ENCODE measurements around the gene TMEM255B.
A peak's percentile ranks its signal among the peaks of the same experiment; 100 is the strongest.
"Not testable (repeated sequence)": the region's sequence is repeated elsewhere in the genome, so short reads cannot be mapped to it uniquely, and the experiment has no call there.

Gene TMEM255B

GRCh38 chr13:113734099-113734825 lies 24.8 kb upstream of the TMEM255B start:
- DNase-seq: no peak

- DNase-seq: no peak
Measured at GRCh38 chr13:113734826-113735125, 24.2 kb upstream of the TMEM255B start.

- DNase-seq: no peak
Measured at GRCh38 chr13:113735194-113735593, 23.8 kb upstream of the TMEM255B start.

- no peak for DNase-seq
Measured at GRCh38 chr13:113735750-113736149, 23.3 kb upstream of the TMEM255B start.

GRCh38 chr13:113736258-113736731 lies 22.7 kb upstream of the TMEM255B start:
- DNase-seq: no peak

- DNase-seq: no peak
Measured at GRCh38 chr13:113737803-113738202, 21.2 kb upstream of the TMEM255B start.

- DNase-seq: no peak
Measured at GRCh38 chr13:113739527-113740285, 19.3 kb upstream of the TMEM255B start.

- no peak for DNase-seq
Measured at GRCh38 chr13:113740286-113740556, 18.8 kb upstream of the TMEM255B start.

- DNase-seq: no peak
Measured at GRCh38 chr13:113740661-113741060, 18.4 kb upstream of the TMEM255B start.

GRCh38 chr13:113741191-113741668 lies 17.8 kb upstream of the TMEM255B start:
- DNase-seq: no peak

- DNase-seq: peak in 3 of 56 donors; percentile 32 to 52 (median 35)
Measured at GRCh38 chr13:113742000-113742441, 17.0 kb upstream of the TMEM255B start.

- DNase-seq: no peak
Measured at GRCh38 chr13:113742445-113743120, 16.4 kb upstream of the TMEM255B start.

GRCh38 chr13:113743366-113744195 lies 15.4 kb upstream of the TMEM255B start:
- DNase-seq: no peak

GRCh38 chr13:113744197-113745000 lies 14.6 kb upstream of the TMEM255B start:
- DNase-seq: no peak

- no peak for DNase-seq
Measured at GRCh38 chr13:113745059-113745458, 14.0 kb upstream of the TMEM255B start.

GRCh38 chr13:113745500-113746142 lies 13.4 kb upstream of the TMEM255B start:
- not testable (repeated sequence) for DNase-seq

GRCh38 chr13:113746143-113746525 lies 12.9 kb upstream of the TMEM255B start:
- DNase-seq: no peak

GRCh38 chr13:113746671-113747070 lies 12.4 kb upstream of the TMEM255B start:
- no peak for DNase-seq

GRCh38 chr13:113747291-113747833 lies 11.7 kb upstream of the TMEM255B start:
- peak in 3 of 56 donors; percentile 27 to 55 (median 34) for DNase-seq
